PFSK-1 (cell line): Measurements from ENCODE around the gene SSX4B.

Source experiments
- FOXP2 ChIP-seq: optimal IDR thresholded peaks from 2 replicates; pipeline ENCODE3; 2011; ENCODE audit warnings: borderline replicate concordance, control low read depth, inconsistent platforms; ENCODE audit not compliant: insufficient read depth; ENCODE audit errors: extremely low read length, extremely low read depth
- POLR2AphosphoS5 ChIP-seq: IDR thresholded peaks from 2 replicates; pipeline ENCODE4 v1.6.1; 2012; ENCODE audit warnings: low read depth, mild to moderate bottlenecking, control low read depth, low read length, moderate library complexity
- TAF1 ChIP-seq: IDR thresholded peaks from 2 replicates; pipeline ENCODE4 v1.6.1; 2012; ENCODE audit warnings: low read length, control low read depth, borderline replicate concordance; ENCODE audit not compliant: insufficient read depth
- TF ChIP-seq, protein P1 (sequence below), 2 experiments: IDR thresholded peaks; 2 replicates each; pipeline versions ENCODE4 v1.6.1 to v1.8.0; 2011 to 2012; ENCODE audit warnings: low read depth in 2 of 2, low read length in 2 of 2, control low read depth in 1 of 2, inconsistent platforms in 1 of 2, mild to moderate bottlenecking in 1 of 2, moderate library complexity in 1 of 2; ENCODE audit not compliant: insufficient read depth in 1 of 2

GRCh38 chrX:48459483-48459882 lies 47.7 kb upstream of the SSX4B start:
- TF ChIP-seq POLR2AphosphoS5, result no peak
- TF ChIP-seq, protein P1, sequence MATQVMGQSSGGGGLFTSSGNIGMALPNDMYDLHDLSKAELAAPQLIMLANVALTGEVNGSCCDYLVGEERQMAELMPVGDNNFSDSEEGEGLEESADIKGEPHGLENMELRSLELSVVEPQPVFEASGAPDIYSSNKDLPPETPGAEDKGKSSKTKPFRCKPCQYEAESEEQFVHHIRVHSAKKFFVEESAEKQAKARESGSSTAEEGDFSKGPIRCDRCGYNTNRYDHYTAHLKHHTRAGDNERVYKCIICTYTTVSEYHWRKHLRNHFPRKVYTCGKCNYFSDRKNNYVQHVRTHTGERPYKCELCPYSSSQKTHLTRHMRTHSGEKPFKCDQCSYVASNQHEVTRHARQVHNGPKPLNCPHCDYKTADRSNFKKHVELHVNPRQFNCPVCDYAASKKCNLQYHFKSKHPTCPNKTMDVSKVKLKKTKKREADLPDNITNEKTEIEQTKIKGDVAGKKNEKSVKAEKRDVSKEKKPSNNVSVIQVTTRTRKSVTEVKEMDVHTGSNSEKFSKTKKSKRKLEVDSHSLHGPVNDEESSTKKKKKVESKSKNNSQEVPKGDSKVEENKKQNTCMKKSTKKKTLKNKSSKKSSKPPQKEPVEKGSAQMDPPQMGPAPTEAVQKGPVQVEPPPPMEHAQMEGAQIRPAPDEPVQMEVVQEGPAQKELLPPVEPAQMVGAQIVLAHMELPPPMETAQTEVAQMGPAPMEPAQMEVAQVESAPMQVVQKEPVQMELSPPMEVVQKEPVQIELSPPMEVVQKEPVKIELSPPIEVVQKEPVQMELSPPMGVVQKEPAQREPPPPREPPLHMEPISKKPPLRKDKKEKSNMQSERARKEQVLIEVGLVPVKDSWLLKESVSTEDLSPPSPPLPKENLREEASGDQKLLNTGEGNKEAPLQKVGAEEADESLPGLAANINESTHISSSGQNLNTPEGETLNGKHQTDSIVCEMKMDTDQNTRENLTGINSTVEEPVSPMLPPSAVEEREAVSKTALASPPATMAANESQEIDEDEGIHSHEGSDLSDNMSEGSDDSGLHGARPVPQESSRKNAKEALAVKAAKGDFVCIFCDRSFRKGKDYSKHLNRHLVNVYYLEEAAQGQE (IDR thresholded peaks at IDR 0.05; ENCODE audit: insufficient read depth in 1 of 2, low read depth in 2 of 2, low read length in 2 of 2), result no peak
- no peak for TF ChIP-seq FOXP2
- TF ChIP-seq TAF1, result no peak
